Measurements from ENCODE around the gene CAPG. TPM values are rescaled to one million over a fixed set of nuclear protein-coding genes. Genes with fewer than 3 reads are reported as not detected.
"Not testable (repeated sequence)": the region's sequence is repeated elsewhere in the genome, so short reads cannot be mapped to it uniquely, and the experiment has no call there.

Gene CAPG
- total and polyA plus RNA-seq, 2 experiments from 2014 or later, result 249 to 346 TPM

- H3K79me2 ChIP-seq (ENCODE audit: insufficient read depth), result no peaks in the 10 kb centered on the region
- H3K4me2 ChIP-seq (ENCODE audit: unreplicated experiment), result no peak overlapping the region
- TF ChIP-seq EZH2phosphoT487 (IDR thresholded peaks at IDR 0.05; ENCODE audit: insufficient read depth, low read depth) (no peak), EZH2 (IDR thresholded peaks at IDR 0.05; ENCODE audit: insufficient read depth, poor library complexity, severe bottlenecking) (no peak)
- H3K4me1 ChIP-seq (ENCODE audit: insufficient read depth), result peaks cover 11% of the 10 kb centered on the region
- 77 to 79% methylated on average over 4 of the region's 4 CpGs for WGBS, 2 experiments (ENCODE audit: low coverage in 1 of 2, low lambda C conversion rate in 2 of 2, missing lambda C conversion rate in 2 of 2)
- no peak overlapping the region for H3K9ac ChIP-seq
- no peak overlapping the region for H3K4me3 ChIP-seq
- no peak overlapping the region for H3K27ac ChIP-seq
- no peaks in the 10 kb centered on the region for H3K9me3 ChIP-seq (ENCODE audit: low read depth)
- in situ Hi-C loops (cut with MboI), result no loop called here
- peaks cover 40% of the 10 kb centered on the region for H3K36me3 ChIP-seq (ENCODE audit: low read depth)
- no peaks in the 10 kb centered on the region for H3K27me3 ChIP-seq (replicated peaks; ENCODE audit: insufficient read depth)
- no peaks in the 10 kb centered on the region for H4K20me1 ChIP-seq (ENCODE audit: insufficient read depth)
- H2AFZ ChIP-seq, result no peak overlapping the region
- H3K9me2 ChIP-seq (ENCODE audit: insufficient read depth), result no peaks in the 10 kb centered on the region
- no peak for DNase-seq
- H3F3A ChIP-seq (ENCODE audit: insufficient read depth), result peaks cover 7% of the 10 kb centered on the region; the same call in 1 of the 2 replicates
Measured at GRCh38 chr2:85383850-85384249, 26.3 kb downstream of the CAPG start.

- H3K27me3 ChIP-seq (replicated peaks; ENCODE audit: insufficient read depth); H3K9me3 ChIP-seq (ENCODE audit: low read depth); H2AFZ ChIP-seq; H3K9ac ChIP-seq; H3K79me2 ChIP-seq (ENCODE audit: insufficient read depth); H3F3A ChIP-seq (ENCODE audit: insufficient read depth); H4K20me1 ChIP-seq (ENCODE audit: insufficient read depth); in situ Hi-C loops (cut with MboI); H3K4me3 ChIP-seq; H3K9me2 ChIP-seq (ENCODE audit: insufficient read depth): not testable (repeated sequence)
- 47 to 51% methylated on average over 5 of the region's 5 CpGs for WGBS, 2 experiments (ENCODE audit: low coverage in 1 of 2, low lambda C conversion rate in 2 of 2, missing lambda C conversion rate in 2 of 2)
- Histone ChIP-seq H3K36me3 (ENCODE audit: low read depth) (peaks cover 40% of the 10 kb centered on the region), H3K4me1 (ENCODE audit: insufficient read depth) (peaks cover 11% of the 10 kb centered on the region), H3K4me2 (ENCODE audit: unreplicated experiment) (peak overlapping the region; percentile 33), H3K27ac (peak overlapping the region; percentile 52)
- peak; percentile 56 for DNase-seq
Measured at GRCh38 chr2:85383151-85383550, 27.0 kb downstream of the CAPG start.

GRCh38 chr2:85380048-85380447 is 30.1 kb downstream of the CAPG start:
- Histone ChIP-seq H3K9ac (no peak overlapping the region), H3K9me3 (ENCODE audit: low read depth) (no peaks in the 10 kb centered on the region), H3K9me2 (ENCODE audit: insufficient read depth) (no peaks in the 10 kb centered on the region), H3K27me3 (replicated peaks; ENCODE audit: insufficient read depth) (no peaks in the 10 kb centered on the region), H3K4me3 (no peak overlapping the region), H2AFZ (no peak overlapping the region), H4K20me1 (ENCODE audit: insufficient read depth) (no peaks in the 10 kb centered on the region), H3K4me2 (ENCODE audit: unreplicated experiment) (no peak overlapping the region), H3F3A (ENCODE audit: insufficient read depth) (peaks cover 7% of the 10 kb centered on the region; the same call in 1 of the 2 replicates), H3K4me1 (ENCODE audit: insufficient read depth) (peaks cover 11% of the 10 kb centered on the region), H3K36me3 (ENCODE audit: low read depth) (peaks cover 29% of the 10 kb centered on the region), H3K79me2 (ENCODE audit: insufficient read depth) (no peaks in the 10 kb centered on the region), H3K27ac (no peak overlapping the region)
- TF ChIP-seq EZH2phosphoT487 (IDR thresholded peaks at IDR 0.05; ENCODE audit: insufficient read depth, low read depth) (no peak), EZH2 (IDR thresholded peaks at IDR 0.05; ENCODE audit: insufficient read depth, poor library complexity, severe bottlenecking) (no peak)
- DNase-seq, result no peak
- 0% methylated on average over 1 of the region's 1 CpG for WGBS, 2 experiments (ENCODE audit: low coverage in 1 of 2, low lambda C conversion rate in 2 of 2, missing lambda C conversion rate in 2 of 2)
- in situ Hi-C loops (cut with MboI), result no loop called here

GRCh38 chr2:85378257-85378656 is 31.9 kb downstream of the CAPG start:
- Histone ChIP-seq H3K27me3 (replicated peaks; ENCODE audit: insufficient read depth) (no peaks in the 10 kb centered on the region), H2AFZ (no peak overlapping the region), H3K9me3 (ENCODE audit: low read depth) (no peaks in the 10 kb centered on the region), H3K4me1 (ENCODE audit: insufficient read depth) (peaks cover 7% of the 10 kb centered on the region), H3K9me2 (ENCODE audit: insufficient read depth) (no peaks in the 10 kb centered on the region), H3K27ac (no peak overlapping the region), H3K4me3 (no peak overlapping the region), H3F3A (ENCODE audit: insufficient read depth) (peaks cover 7% of the 10 kb centered on the region; the same call in 1 of the 2 replicates), H3K9ac (no peak overlapping the region), H3K79me2 (ENCODE audit: insufficient read depth) (no peaks in the 10 kb centered on the region), H4K20me1 (ENCODE audit: insufficient read depth) (no peaks in the 10 kb centered on the region), H3K4me2 (ENCODE audit: unreplicated experiment) (no peak overlapping the region), H3K36me3 (ENCODE audit: low read depth) (peaks cover 26% of the 10 kb centered on the region)
- no peak for DNase-seq
- in situ Hi-C loops (cut with MboI), result no loop called here
- TF ChIP-seq EZH2phosphoT487 (IDR thresholded peaks at IDR 0.05; ENCODE audit: insufficient read depth, low read depth), result no peak
- TF ChIP-seq EZH2 (IDR thresholded peaks at IDR 0.05; ENCODE audit: insufficient read depth, poor library complexity, severe bottlenecking), result no peak
- 90 to 91% methylated on average over 5 of the region's 5 CpGs for WGBS, 2 experiments (ENCODE audit: low coverage in 1 of 2, low lambda C conversion rate in 2 of 2, missing lambda C conversion rate in 2 of 2)

- Histone ChIP-seq H3K9ac (no peak overlapping the region), H3K4me3 (no peak overlapping the region), H3K79me2 (ENCODE audit: insufficient read depth) (no peaks in the 10 kb centered on the region), H3K27me3 (replicated peaks; ENCODE audit: insufficient read depth) (no peaks in the 10 kb centered on the region), H3K36me3 (ENCODE audit: low read depth) (peaks cover 26% of the 10 kb centered on the region), H3K9me3 (ENCODE audit: low read depth) (no peaks in the 10 kb centered on the region), H3K4me1 (ENCODE audit: insufficient read depth) (no peaks in the 10 kb centered on the region), H2AFZ (no peak overlapping the region), H3K4me2 (ENCODE audit: unreplicated experiment) (no peak overlapping the region), H3K9me2 (ENCODE audit: insufficient read depth) (no peaks in the 10 kb centered on the region), H3K27ac (no peak overlapping the region), H3F3A (ENCODE audit: insufficient read depth) (no peaks in the 10 kb centered on the region), H4K20me1 (ENCODE audit: insufficient read depth) (no peaks in the 10 kb centered on the region)
- in situ Hi-C loops (cut with MboI), result no loop called here
- DNase-seq, result peak; percentile 14
- WGBS, 2 experiments (ENCODE audit: low coverage in 1 of 2, low lambda C conversion rate in 2 of 2, missing lambda C conversion rate in 2 of 2), result 67 to 74% methylated on average over 11 of the region's 11 CpGs
- TF ChIP-seq EZH2phosphoT487 (IDR thresholded peaks at IDR 0.05; ENCODE audit: insufficient read depth, low read depth) (no peak), EZH2 (IDR thresholded peaks at IDR 0.05; ENCODE audit: insufficient read depth, poor library complexity, severe bottlenecking) (no peak)
Measured at GRCh38 chr2:85377083-85377482, 33.1 kb downstream of the CAPG start.

All from GM23248 (cell line).